GM19351 (cell line): Measurements from ENCODE around the gene DPP4.
A peak's percentile ranks its signal among the peaks of the same experiment; 100 is the strongest.

Source experiments
- ATAC-seq: cut with Tn5 transposase; IDR thresholded peaks from one replicate; pipeline ENCODE4 v1.9.1; 2021; ENCODE audit warnings: mild to moderate bottlenecking, moderate library complexity; ENCODE audit not compliant: unreplicated experiment

Gene DPP4

GRCh38 chr2:162073888-162074631, at the start of gene DPP4:
Gene DPP4, minus strand, starts transcription at chr2:162074215. Its CDS starts 234 bp downstream, at chr2:162073981.
- ATAC-seq, result peak; percentile 76

DNA sequence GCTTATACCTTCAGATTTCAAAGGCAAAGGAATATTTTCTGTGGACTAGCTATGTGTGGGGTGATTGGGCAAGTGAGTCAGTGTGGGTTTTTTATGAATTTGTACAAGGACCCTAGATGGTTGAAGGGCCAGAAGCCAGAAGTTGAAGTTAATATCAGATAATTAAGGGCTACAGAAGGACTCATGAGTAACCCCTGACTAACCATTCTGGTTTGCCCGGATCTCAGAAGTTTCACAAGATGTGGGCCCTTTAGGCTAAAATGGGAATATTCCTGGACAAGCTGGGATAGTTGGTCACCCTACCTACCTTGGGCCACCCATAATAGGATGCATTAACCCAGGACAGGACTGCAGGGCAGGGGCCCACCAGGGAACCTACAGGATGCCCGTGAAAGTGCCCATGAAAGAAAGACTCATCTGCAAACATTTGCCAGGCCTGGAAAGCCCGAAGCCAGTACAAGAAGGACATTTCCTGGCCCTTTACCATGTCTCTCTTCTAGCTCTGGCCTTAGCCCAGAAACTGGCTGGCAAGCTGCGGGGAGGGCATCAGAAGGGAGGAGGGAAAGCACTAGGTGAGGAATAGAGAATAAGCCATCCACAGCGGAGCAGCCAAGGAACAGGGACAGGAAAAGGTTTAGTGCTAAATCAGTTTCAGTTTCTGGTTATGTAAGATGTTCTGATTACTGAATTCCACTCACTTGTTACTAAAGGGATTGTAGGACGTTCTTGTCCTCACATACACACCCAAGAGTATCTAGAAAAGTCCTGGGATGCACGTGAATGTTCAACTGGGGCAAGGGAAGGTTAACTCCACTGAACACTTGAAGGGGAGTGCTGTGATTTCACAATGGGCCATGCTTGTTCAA, 44.4 kb upstream of the DPP4 start:
- ATAC-seq, result no peak

DNA sequence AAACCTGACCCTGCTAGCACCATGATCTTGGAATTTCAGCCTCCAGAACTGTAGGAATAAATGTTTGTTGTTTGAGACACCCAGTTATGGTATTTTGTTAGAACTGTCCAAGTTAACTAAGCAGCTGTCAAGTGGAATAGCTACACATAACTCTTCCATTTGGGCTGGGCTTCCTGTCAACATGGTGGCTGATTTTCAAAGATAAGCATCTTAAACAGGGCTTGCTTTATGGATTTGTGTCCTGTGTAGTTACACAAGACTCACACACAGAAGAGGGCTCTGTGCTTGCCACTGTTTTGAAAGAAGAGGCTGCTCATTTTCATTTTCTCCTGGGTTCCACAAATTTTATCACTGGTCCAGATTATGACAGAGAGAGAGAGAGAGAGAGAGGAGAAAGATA, 42.3 kb upstream of the DPP4 start:
- no peak for ATAC-seq

GRCh38 chr2:162115076-162115475, 41.1 kb upstream of the DPP4 start:
- no peak for ATAC-seq

DNA sequence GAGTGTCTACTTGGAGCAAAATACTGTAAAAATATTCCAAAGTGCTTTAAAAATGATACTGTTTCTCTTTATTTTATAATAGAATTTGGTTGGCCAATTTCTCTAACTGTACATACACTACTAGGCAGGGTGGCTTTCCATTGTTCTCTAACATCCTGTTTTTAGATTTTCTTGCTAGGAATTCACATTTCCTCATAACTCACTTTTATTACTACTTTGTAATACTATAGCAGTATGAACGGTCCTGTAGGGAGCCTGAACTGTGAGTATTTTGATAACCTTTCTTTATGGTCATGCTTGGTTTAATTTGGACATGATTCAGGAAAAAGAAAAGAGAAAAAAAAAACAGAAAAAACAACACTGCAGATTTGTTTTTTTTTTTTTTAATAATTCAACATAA, 40.3 kb upstream of the DPP4 start:
- no peak for ATAC-seq

GRCh38 chr2:162113776-162114168, 39.8 kb upstream of the DPP4 start:
- no peak for ATAC-seq

DNA sequence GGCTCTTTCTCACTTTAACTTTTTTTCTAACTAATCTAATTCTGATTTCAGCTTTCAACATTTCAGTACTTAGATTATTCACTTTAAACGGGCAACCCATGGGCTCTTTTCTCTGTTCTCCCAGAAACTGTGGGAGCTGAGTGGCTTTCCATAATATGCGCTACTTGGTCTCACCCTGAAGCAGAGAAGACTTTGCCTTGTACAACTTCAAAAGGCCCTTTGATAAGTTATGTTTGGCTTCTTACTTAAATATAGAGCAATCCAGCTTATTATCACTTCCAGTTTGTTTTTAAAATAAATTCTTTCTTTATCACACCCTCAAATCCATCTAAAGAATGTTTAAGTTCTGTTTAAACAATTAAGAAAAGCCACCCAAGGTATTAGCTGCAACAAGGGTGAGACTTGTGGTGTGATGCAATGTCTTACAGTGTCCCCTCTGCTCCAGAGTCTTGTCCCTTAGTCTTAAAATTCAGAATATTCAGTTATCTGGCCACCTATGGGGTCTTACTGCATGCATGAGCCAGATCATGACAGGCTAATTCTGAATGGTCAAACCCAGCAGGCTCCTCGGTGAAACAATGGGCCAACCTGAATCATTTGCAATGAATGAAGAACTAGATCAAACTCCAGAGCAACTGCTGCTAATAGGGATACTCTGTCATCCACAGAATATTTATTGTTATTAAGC, 39.2 kb upstream of the DPP4 start:
- no peak for ATAC-seq

- no peak for ATAC-seq
Measured at GRCh38 chr2:162111958-162112850, 38.2 kb upstream of the DPP4 start.

DNA sequence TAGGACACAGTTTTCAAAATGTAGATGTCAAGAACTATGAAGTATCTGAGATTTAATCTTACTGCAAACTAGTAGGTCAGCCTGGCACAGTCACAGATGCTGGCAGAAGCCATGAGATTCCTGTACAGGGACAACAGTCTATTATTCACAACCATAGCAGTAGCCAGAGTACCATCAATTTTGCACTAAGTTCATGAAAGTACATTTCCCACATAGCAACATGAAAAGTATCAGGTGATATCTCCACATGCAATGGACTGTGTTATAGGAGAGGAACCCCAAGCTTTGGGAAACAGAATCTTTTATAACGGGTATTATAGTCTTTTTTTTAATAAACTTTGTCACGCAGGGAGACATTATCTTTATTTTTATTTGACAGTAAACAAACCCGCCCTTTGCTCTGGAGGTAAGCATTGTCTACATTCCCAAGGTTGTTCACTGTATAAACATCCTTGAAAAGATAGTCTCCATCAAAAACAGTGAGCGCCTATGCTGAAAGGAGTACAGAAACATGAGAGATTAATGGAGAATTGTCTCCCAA, 33.4 kb upstream of the DPP4 start:
- ATAC-seq, result no peak

DNA sequence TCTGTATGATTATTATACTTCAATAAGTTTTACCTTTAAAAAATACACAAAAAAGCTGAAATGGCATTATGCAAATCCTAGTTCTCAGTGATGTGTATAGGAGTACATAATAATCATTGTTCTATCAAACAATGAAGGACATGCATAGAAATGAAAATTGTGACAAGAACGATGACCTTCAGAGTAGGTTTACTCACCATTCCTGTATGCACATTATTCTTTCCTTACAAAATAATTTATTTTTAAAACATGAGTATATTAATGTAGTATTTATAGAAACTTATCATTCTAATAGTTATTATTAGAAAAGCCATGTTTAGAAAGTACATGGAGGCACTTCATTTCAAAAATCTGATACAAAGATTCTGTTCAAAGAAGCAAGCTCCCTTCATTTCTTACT, 32.7 kb upstream of the DPP4 start:
- no peak for ATAC-seq

GRCh38 chr2:162106146-162106551, 32.1 kb upstream of the DPP4 start:
- ATAC-seq, result no peak

DNA sequence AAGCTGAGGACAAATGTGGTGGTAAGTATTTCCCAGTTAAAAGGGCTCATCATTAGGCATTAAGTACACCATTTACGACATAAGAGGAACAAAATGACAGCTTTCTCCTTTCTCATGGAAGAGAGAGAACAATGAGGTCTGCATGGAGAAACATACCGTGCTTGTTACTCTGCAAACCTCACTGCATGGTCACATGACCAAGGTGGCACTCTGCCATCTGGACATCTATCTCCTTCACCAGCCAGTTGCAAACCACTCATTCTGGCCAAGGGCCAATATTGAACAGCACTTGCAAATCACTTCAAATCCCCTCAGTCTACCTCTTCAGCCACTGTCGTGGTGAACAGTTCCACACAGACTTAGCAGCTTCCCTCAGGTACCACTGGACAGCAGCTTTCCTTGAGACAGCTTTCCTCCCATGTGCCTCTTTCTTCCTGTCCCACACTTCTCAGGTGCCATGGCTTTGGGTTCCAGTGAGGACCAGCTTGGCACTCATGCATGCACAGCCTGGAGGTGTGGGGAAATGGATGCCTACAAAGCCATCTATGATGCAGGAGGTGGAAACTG, 29.5 kb upstream of the DPP4 start:
- no peak for ATAC-seq

DNA sequence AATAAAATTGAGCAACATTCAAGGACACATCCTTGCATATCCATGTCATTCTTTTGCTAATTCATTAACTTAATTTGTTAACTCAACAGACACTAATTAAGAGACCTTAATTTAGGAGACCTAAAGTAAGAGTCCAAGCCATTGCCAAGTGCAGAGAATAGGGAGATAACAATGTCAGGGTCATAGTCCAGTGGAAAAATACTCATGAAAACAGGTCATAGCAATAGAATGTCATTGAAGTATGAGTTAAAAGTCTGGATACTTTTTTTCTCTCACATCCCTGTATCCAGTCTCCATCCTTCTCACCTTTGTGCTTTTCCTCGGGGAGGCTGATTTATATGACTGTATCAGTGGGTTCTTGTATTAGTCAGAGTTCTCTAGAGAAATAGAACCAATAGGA, 26.6 kb upstream of the DPP4 start:
- ATAC-seq, result no peak

DNA sequence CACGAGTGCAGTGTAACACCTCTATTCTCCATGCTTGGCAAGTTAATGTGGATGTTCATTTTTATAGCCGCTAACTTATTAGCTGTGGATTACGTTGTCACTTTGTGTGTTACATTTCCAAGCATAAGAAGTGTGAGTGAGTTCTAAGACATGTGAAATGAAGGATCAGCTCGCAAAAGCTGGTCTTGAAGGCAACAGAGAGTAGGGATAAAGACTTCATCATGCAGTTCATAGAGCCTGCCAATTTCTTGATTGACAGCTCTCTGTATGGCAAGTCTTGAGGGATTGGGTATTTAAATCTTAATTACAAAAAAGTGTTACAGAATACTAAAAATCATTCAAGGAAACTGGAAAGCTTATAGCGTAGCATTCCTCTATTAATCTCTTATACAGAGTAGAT, 25.8 kb upstream of the DPP4 start:
- ATAC-seq, result no peak

DNA sequence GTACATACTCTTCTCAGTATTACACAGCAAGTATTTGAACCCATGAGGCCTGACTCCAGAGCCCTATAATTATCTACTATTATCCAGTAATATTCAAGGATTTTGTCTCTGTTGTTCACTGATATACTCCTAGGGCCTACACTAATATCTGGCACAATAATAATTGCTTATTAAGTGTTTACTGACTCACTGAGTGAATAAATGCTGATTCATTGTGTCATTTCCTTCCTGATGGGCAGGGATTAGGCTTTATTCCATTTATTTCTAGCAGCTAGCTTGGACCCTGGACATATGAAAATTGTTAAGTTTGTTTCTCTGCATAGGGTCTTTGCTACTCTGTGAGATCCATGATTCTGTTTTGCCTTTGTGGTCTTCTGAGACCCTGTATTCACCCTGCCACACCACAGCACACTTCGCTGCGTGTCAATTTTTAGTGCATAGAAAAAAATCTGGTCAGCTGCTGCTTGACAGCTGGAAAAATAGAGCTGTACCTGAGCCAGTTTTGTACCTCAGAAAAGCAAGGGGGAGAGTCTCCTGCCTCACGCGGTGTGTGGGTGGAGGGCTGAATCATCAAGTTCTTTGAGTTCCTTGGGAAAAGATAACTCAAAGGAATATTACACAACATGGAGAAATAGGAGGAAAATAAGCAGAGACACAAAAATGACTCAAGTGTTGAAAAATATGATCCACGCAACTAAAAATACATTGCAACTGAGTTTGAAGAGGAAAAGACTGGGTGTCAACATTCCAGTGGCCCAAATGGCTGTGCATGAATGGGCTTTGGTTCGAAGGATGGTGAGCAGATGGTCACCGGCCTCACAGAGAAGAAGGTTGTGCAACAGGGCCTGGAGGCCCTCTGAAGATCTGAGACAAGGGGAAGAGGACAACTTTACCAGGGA, 18.9 kb upstream of the DPP4 start:
- ATAC-seq, result no peak

DNA sequence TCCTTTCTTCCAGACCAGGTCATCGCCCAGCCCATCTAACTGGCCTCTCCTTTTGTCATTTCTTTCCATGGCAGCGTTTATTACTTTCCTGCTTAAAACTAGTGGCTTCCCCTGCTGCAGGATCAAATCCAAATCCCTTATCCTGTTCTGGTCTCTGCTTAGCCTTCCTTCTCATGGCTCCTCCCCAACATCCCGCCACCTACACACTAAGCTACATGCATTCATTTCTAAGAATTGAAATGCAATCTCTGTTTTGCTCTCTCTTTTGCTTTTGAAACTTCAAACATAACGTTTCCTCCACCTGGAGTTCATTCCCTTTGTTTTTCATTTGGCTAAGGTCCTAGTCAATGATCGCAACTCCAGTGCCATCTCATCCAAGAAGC, 18.0 kb upstream of the DPP4 start:
- ATAC-seq, result no peak

- no peak for ATAC-seq
Measured at GRCh38 chr2:162091325-162092007, 17.5 kb upstream of the DPP4 start.

DNA sequence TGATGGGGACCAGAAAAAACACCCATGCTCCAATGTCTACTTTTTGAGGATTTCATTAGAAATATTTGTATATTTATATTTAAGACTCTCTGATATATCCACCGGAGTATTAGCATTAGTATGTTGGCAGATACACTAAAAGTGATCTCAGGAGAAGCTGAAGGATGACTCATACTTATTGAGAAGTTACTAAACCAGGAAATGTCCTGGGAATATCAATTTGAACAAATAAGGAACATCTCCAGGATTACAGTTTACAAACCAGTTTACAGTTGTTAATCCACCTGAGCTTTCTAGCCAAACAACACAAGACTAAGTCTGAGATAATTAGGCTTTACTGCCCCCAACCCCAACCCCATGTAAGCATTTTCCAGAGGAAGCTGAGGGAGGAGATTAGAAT, 16.1 kb upstream of the DPP4 start:
- no peak for ATAC-seq

DNA sequence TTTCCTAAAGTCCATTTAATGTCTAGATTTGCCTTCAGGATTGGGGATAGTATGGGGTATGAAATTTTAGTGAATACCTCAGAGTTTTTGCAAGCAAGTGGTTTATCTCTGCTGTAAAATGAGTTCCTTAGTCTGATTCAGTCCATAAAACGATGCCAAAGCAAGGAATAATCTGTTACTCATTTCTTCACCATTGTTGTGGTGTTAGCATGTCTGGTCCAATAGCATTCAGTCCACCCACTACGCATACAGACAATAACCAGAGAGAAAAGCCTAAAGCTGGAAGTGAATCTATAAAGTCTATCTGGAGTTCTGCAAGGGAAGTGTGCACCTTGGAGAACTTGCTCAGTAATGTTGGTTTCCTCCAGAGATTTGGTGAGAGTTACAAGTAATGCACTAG, 12.9 kb upstream of the DPP4 start:
- ATAC-seq, result no peak
